Testis (tissue), 2 donors: ENCODE results near the gene IFFO2.

ENCODE experiments used
- CTCF ChIP-seq, 3 experiments: fragments of 450-650 bp in 2 of 3; fragments of 200-600 bp in 1 of 3; sonication (generic) in 1 of 3; IDR thresholded peaks; one replicate each; pipeline ENCODE4 v1.5.1; 2016 to 2019; ENCODE audit warnings: antibody characterized with exemption in 3 of 3, mild to moderate bottlenecking in 2 of 3, moderate library complexity in 1 of 3
- POLR2A ChIP-seq: fragments of 450-650 bp; IDR thresholded peaks from one replicate; pipeline ENCODE4 v1.6.1; 2017; ENCODE audit warnings: antibody characterized with exemption, mild to moderate bottlenecking, moderate library complexity

DNA sequence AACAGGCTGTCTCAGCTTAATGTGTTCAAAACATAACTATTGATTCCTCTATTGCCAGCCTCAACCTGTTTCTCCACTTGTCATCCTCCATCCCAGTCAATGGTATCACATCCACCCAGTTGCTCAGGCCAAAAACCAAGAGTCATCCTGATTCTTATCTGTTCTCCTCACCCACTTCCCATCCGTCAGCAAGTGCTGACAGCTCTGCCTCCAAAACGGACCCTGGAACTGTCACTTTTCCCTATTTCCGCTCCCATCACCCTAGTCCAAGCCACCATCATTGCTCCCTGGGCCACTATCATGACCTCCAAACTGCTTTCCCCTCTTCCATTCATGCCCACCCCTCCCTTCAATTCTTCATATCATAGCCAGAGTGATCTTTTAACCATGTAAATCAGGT, 36.2 kb upstream of the IFFO2 start:
- no peak for TF ChIP-seq CTCF (IDR thresholded peaks at IDR 0.05)
- TF ChIP-seq POLR2A: no peak
